Measurements from ENCODE around the gene PSMF1.

The PSMF1 gene

GRCh38 chr20:1163653-1164052 lies 45.3 kb downstream of the PSMF1 start:
- Histone ChIP-seq H3K36me3 (ENCODE audit: insufficient read depth, low read length) (peaks cover 32% of the 10 kb centered on the region), H3K9me3 (ENCODE audit: control insufficient read depth, insufficient read depth, low read length) (no peaks in the 10 kb centered on the region), H3K9ac (ENCODE audit: low read depth, low read length) (no peak overlapping the region), H3K4me1 (ENCODE audit: insufficient read depth, low read length) (no peaks in the 10 kb centered on the region)

- peaks cover 36% of the 10 kb centered on the region for H3K36me3 ChIP-seq (ENCODE audit: insufficient read depth, low read length)
- H3K9me3 ChIP-seq (ENCODE audit: control insufficient read depth, insufficient read depth, low read length), result no peaks in the 10 kb centered on the region
- no peak overlapping the region for H3K9ac ChIP-seq (ENCODE audit: low read depth, low read length)
- no peaks in the 10 kb centered on the region for H3K4me1 ChIP-seq (ENCODE audit: insufficient read depth, low read length)
Observed at GRCh38 chr20:1164871-1165270, 46.5 kb downstream of the PSMF1 start.

GRCh38 chr20:1165521-1165920 lies 47.1 kb downstream of the PSMF1 start:
- Histone ChIP-seq H3K9ac (ENCODE audit: low read depth, low read length) (no peak overlapping the region), H3K4me1 (ENCODE audit: insufficient read depth, low read length) (no peaks in the 10 kb centered on the region), H3K36me3 (ENCODE audit: insufficient read depth, low read length) (peaks cover 34% of the 10 kb centered on the region), H3K9me3 (ENCODE audit: control insufficient read depth, insufficient read depth, low read length) (no peaks in the 10 kb centered on the region)

- no peak overlapping the region for H3K9ac ChIP-seq (ENCODE audit: low read depth, low read length)
- no peaks in the 10 kb centered on the region for H3K4me1 ChIP-seq (ENCODE audit: insufficient read depth, low read length)
- peaks cover 34% of the 10 kb centered on the region for H3K36me3 ChIP-seq (ENCODE audit: insufficient read depth, low read length)
- no peaks in the 10 kb centered on the region for H3K9me3 ChIP-seq (ENCODE audit: control insufficient read depth, insufficient read depth, low read length)
Observed at GRCh38 chr20:1165941-1166340, 47.5 kb downstream of the PSMF1 start.

- Histone ChIP-seq H3K4me1 (ENCODE audit: insufficient read depth, low read length) (no peaks in the 10 kb centered on the region), H3K9ac (ENCODE audit: low read depth, low read length) (no peak overlapping the region), H3K36me3 (ENCODE audit: insufficient read depth, low read length) (peaks cover 34% of the 10 kb centered on the region), H3K9me3 (ENCODE audit: control insufficient read depth, insufficient read depth, low read length) (no peaks in the 10 kb centered on the region)
Observed at GRCh38 chr20:1166948-1167720, 48.7 kb downstream of the PSMF1 start.

GRCh38 chr20:1169224-1169623 lies 50.8 kb downstream of the PSMF1 start:
- no peaks in the 10 kb centered on the region for H3K4me1 ChIP-seq (ENCODE audit: insufficient read depth, low read length)
- peaks cover 34% of the 10 kb centered on the region for H3K36me3 ChIP-seq (ENCODE audit: insufficient read depth, low read length)
- H3K9me3 ChIP-seq (ENCODE audit: control insufficient read depth, insufficient read depth, low read length), result no peaks in the 10 kb centered on the region
- no peak overlapping the region for H3K9ac ChIP-seq (ENCODE audit: low read depth, low read length)

GRCh38 chr20:1171461-1172093 lies 53.2 kb downstream of the PSMF1 start:
- H3K9me3 ChIP-seq (ENCODE audit: control insufficient read depth, insufficient read depth, low read length), result no peaks in the 10 kb centered on the region
- peaks cover 16% of the 10 kb centered on the region for H3K36me3 ChIP-seq (ENCODE audit: insufficient read depth, low read length)
- H3K9ac ChIP-seq (ENCODE audit: low read depth, low read length), result no peak overlapping the region
- no peaks in the 10 kb centered on the region for H3K4me1 ChIP-seq (ENCODE audit: insufficient read depth, low read length)

GRCh38 chr20:1173698-1174097 lies 55.3 kb downstream of the PSMF1 start:
- Histone ChIP-seq H3K4me1 (ENCODE audit: insufficient read depth, low read length) (peaks cover 2% of the 10 kb centered on the region; the same call in 1 of the 2 replicates), H3K9me3 (ENCODE audit: control insufficient read depth, insufficient read depth, low read length) (no peaks in the 10 kb centered on the region), H3K36me3 (ENCODE audit: insufficient read depth, low read length) (peaks cover 3% of the 10 kb centered on the region; the same call in 1 of the 2 replicates), H3K9ac (ENCODE audit: low read depth, low read length) (no peak overlapping the region)

- Histone ChIP-seq H3K9me3 (ENCODE audit: control insufficient read depth, insufficient read depth, low read length) (no peaks in the 10 kb centered on the region), H3K36me3 (ENCODE audit: insufficient read depth, low read length) (no peaks in the 10 kb centered on the region; the same call in 1 of the 2 replicates), H3K4me1 (ENCODE audit: insufficient read depth, low read length) (peaks cover 2% of the 10 kb centered on the region; the same call in 1 of the 2 replicates), H3K9ac (ENCODE audit: low read depth, low read length) (no peak overlapping the region)
Observed at GRCh38 chr20:1174787-1175186, 56.4 kb downstream of the PSMF1 start.

GRCh38 chr20:1177680-1178079 lies 59.3 kb downstream of the PSMF1 start:
- peaks cover 12% of the 10 kb centered on the region; the same call in 1 of the 2 replicates for H3K4me1 ChIP-seq (ENCODE audit: insufficient read depth, low read length)
- no peaks in the 10 kb centered on the region for H3K9me3 ChIP-seq (ENCODE audit: control insufficient read depth, insufficient read depth, low read length)
- H3K36me3 ChIP-seq (ENCODE audit: insufficient read depth, low read length), result no peaks in the 10 kb centered on the region
- no peak overlapping the region for H3K9ac ChIP-seq (ENCODE audit: low read depth, low read length)

GRCh38 chr20:1178103-1178502 lies 59.7 kb downstream of the PSMF1 start:
- Histone ChIP-seq H3K9me3 (ENCODE audit: control insufficient read depth, insufficient read depth, low read length) (no peaks in the 10 kb centered on the region), H3K9ac (ENCODE audit: low read depth, low read length) (no peak overlapping the region), H3K36me3 (ENCODE audit: insufficient read depth, low read length) (no peaks in the 10 kb centered on the region), H3K4me1 (ENCODE audit: insufficient read depth, low read length) (peaks cover 12% of the 10 kb centered on the region; the same call in 1 of the 2 replicates)

- no peaks in the 10 kb centered on the region for H3K36me3 ChIP-seq (ENCODE audit: insufficient read depth, low read length)
- H3K9ac ChIP-seq (ENCODE audit: low read depth, low read length), result no peak overlapping the region
- H3K4me1 ChIP-seq (ENCODE audit: insufficient read depth, low read length), result peaks cover 12% of the 10 kb centered on the region; the same call in 1 of the 2 replicates
- no peaks in the 10 kb centered on the region for H3K9me3 ChIP-seq (ENCODE audit: control insufficient read depth, insufficient read depth, low read length)
Observed at GRCh38 chr20:1178623-1179022, 60.2 kb downstream of the PSMF1 start.

GRCh38 chr20:1180949-1181348 lies 62.5 kb downstream of the PSMF1 start:
- Histone ChIP-seq H3K9me3 (ENCODE audit: control insufficient read depth, insufficient read depth, low read length) (no peaks in the 10 kb centered on the region), H3K9ac (ENCODE audit: low read depth, low read length) (no peak overlapping the region), H3K4me1 (ENCODE audit: insufficient read depth, low read length) (peaks cover 14% of the 10 kb centered on the region; the same call in 1 of the 2 replicates), H3K36me3 (ENCODE audit: insufficient read depth, low read length) (no peaks in the 10 kb centered on the region)

- no peaks in the 10 kb centered on the region for H3K9me3 ChIP-seq (ENCODE audit: control insufficient read depth, insufficient read depth, low read length)
- no peak overlapping the region for H3K9ac ChIP-seq (ENCODE audit: low read depth, low read length)
- peaks cover 21% of the 10 kb centered on the region; the same call in 1 of the 2 replicates for H3K4me1 ChIP-seq (ENCODE audit: insufficient read depth, low read length)
- H3K36me3 ChIP-seq (ENCODE audit: insufficient read depth, low read length), result no peaks in the 10 kb centered on the region
Observed at GRCh38 chr20:1182106-1182505, 63.7 kb downstream of the PSMF1 start.

GRCh38 chr20:1183153-1183552 lies 64.8 kb downstream of the PSMF1 start:
- H3K9ac ChIP-seq (ENCODE audit: low read depth, low read length), result no peak overlapping the region
- H3K36me3 ChIP-seq (ENCODE audit: insufficient read depth, low read length), result no peaks in the 10 kb centered on the region
- peaks cover 29% of the 10 kb centered on the region for H3K4me1 ChIP-seq (ENCODE audit: insufficient read depth, low read length)
- no peaks in the 10 kb centered on the region for H3K9me3 ChIP-seq (ENCODE audit: control insufficient read depth, insufficient read depth, low read length)

Measured in ES-I3 (cell line).